AG09319 (cell line): ENCODE results near the gene SPATA16.
"Not testable (repeated sequence)": the region's sequence is repeated elsewhere in the genome, so short reads cannot be mapped to it uniquely, and the experiment has no call there.

Source experiments
- DNase-seq: peaks from one replicate; pipeline ENCODE4 v3.0.0-alpha.2; 2010; ENCODE audit warnings: low read depth; ENCODE audit errors: extremely low read depth
- CTCF ChIP-seq: IDR thresholded peaks from 2 replicates; pipeline ENCODE4 v1.5.1; 2011; ENCODE audit warnings: low read depth, mild to moderate bottlenecking, inconsistent platforms, low read length, moderate library complexity

Gene SPATA16

DNA sequence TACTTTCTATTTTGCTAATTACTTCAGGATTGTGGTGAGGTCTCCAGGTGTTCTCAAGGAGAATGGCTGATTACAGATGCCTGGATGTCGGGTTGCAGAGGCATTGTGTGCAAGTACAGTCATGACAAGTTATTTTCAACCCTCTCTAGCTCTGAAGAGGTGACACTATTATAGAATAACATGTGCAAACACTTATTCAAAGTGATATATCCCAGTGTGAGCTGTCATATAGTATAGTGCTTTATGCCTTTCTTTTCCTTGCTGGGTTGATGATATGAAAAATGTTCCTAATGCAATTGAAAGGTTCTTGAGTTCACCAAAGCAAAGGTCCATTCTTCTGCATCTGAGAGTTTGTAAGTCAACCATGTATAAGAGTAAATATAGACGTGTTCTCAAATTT is 167.2 kb downstream of the SPATA16 start:
- no peak for TF ChIP-seq CTCF
- no peak for DNase-seq

DNA sequence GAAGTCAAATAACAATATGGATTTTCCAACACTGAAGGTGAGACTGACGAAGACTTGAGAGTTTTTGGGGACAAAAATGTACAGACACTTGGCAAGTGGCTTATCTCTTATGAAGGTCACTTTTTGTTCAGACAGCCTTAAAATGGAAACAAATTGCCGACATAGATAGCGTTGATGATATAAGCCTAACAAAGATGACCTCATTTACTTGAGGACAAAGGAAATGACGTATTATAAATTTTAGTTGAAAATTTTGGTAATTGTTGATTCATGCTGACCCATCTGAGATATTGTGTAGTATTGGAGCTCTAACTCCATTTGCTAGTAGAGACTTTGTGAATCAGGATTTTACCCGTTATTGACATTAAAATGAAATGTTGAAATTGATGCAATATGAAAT is 168.3 kb downstream of the SPATA16 start:
- no peak for TF ChIP-seq CTCF
- no peak for DNase-seq

DNA sequence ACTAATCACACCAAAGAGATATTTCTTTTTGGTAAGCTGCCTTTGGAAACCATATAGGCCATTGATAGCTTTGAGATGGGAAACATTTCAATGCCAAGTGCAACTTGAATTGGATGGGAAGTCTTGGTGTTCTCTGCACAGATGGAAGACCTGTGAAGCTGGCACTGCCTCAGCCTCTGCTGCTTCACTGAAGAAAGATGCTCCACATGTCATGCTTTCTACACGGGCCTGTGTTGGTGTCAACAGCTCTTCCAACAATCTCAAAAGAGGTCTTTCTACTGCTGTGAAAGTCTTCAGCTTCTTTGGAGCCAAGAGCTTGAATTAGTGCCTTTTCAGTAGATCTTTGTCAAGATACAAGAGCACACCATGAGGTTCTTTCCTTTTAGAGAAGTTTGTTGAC is 169.0 kb downstream of the SPATA16 start:
- no peak for TF ChIP-seq CTCF

DNA sequence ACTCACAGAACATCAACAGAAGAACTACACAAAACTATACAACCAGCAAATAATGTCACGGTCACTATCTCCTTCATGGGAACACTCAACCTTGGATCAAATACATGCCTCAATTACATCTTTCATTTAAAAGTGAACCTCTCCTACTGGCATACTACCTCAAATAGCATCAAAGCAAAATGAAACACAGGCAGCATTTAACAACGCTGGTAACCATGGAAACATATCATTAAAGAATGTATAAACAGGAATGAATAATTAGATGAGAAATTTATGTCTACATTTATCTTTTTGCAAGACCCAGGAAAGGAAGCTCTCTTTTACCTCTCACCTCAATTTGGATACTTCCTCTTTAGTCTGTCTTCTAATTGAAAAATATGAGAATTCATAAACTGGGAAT is 172.4 kb downstream of the SPATA16 start:
- no peak for DNase-seq
- TF ChIP-seq CTCF = no peak

More for the DNA sequence above, 169.0 kb downstream of the SPATA16 start:
- no peak for DNase-seq

- DNase-seq = no peak
Measured at GRCh38 chr3:172965256-172965655, 175.8 kb downstream of the SPATA16 start.

GRCh38 chr3:172960626-172961182 is 180.3 kb downstream of the SPATA16 start:
- DNase-seq = not testable (repeated sequence)

More at GRCh38 chr3:172965256-172965655, 175.8 kb downstream of the SPATA16 start:
- TF ChIP-seq CTCF = no peak

DNA sequence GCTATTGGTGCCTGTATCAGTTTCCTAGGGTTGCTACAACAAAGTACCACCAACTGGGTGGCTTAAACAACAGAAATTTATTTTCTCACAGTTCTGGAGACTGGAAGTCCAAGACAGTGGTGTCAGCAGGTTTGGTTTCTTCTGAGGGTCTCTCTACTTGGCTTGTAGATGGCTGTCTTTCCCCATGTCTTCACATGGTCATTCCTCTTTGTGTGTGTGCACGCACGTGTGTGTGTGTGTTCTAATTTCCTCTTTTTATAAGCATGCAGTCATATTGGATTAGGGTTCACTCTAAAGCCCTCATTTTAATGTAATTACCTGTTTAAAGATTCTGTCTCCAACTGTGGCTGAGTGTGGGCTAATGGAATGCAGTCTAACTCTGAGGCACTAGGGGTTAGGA is 182.5 kb downstream of the SPATA16 start:
- no peak for TF ChIP-seq CTCF
- no peak for DNase-seq

GRCh38 chr3:172953571-172953970 is 187.5 kb downstream of the SPATA16 start:
- DNase-seq = no peak
- no peak for TF ChIP-seq CTCF
